OCI-LY3 (cell line): Measurements from ENCODE around the gene MUC2.

ENCODE experiments used
- CTCF ChIP-seq: fragments of 200-600, 300-600 bp; sonication (generic); IDR thresholded peaks from 2 replicates; pipeline ENCODE4 v1.5.1; 2014; ENCODE audit warnings: antibody characterized with exemption, low read length, low read depth
- EZH2phosphoT487 ChIP-seq: fragments of 200-600 bp; shearing (Covaris generic); IDR thresholded peaks from 2 replicates; pipeline ENCODE4 v1.6.1; 2018; ENCODE audit warnings: antibody characterized with exemption, mixed run types, low read depth

DNA sequence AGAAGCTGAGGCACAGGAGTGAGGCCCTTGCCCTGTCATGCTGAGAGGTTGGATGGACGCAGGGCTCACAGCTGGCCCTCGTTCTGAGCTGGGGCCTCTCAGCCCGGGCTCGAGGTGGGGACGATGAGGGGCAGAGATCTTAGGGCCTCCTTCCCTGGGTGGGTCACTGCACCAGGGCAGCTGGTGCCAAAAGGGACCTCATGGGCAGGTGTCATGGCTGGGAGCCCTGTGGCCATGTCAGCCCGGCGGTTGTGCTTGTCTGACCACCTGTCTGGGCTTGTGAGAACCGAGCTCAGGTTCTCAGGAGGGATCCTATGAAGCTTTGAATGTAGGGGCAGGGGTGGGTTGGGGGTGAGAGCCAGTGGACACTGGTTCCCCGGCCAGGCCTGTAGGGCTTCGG, 36.3 kb upstream of the MUC2 start:
- TF ChIP-seq CTCF, result no peak
- TF ChIP-seq EZH2phosphoT487, result no peak
